Activated naive CD8-positive, alpha-beta T cell treated with anti-CD3 and anti-CD28 coated beads for 36 hours (primary cell): ENCODE results near the gene NMNAT1. TPM values are rescaled to one million over a fixed set of nuclear protein-coding genes. Genes with fewer than 3 reads are reported as not detected.
"Not testable (repeated sequence)": the region's sequence is repeated elsewhere in the genome, so short reads cannot be mapped to it uniquely, and the experiment has no call there.

ENCODE experiments used
- DNase-seq: peaks from one replicate; pipeline ENCODE4 v3.0.0; 2021
- H3K27ac Mint-ChIP-seq: one replicate; pipeline ENCODE4 v1.8.0; 2022; ENCODE audit warnings: mild to moderate bottlenecking, moderate library complexity, mixed read lengths
- H3K27me3 Mint-ChIP-seq: one replicate; pipeline ENCODE4 v1.8.0; 2022; ENCODE audit warnings: mild to moderate bottlenecking, mixed read lengths
- H3K36me3 Mint-ChIP-seq: one replicate; pipeline ENCODE4 v1.8.0; 2021; ENCODE audit warnings: mild to moderate bottlenecking, mixed read lengths
- H3K4me1 Mint-ChIP-seq: one replicate; pipeline ENCODE4 v1.8.0; 2021; ENCODE audit warnings: mixed read lengths
- H3K4me3 Mint-ChIP-seq: one replicate; pipeline ENCODE4 v1.8.0; 2022; ENCODE audit warnings: mild to moderate bottlenecking, moderate library complexity, mixed read lengths
- H3K9me3 Mint-ChIP-seq: one replicate; pipeline ENCODE4 v1.8.0; 2022; ENCODE audit warnings: mixed read lengths
- total RNA-seq, 2 experiments: library from RNA; stranded (reverse); gene quantifications; one replicate each; pipeline ENCODE4 v1.2.3, GENCODE V29; 2021

Gene NMNAT1
- total RNA-seq, 2 experiments from 2014 or later = 7.9 to 9.4 TPM

DNA sequence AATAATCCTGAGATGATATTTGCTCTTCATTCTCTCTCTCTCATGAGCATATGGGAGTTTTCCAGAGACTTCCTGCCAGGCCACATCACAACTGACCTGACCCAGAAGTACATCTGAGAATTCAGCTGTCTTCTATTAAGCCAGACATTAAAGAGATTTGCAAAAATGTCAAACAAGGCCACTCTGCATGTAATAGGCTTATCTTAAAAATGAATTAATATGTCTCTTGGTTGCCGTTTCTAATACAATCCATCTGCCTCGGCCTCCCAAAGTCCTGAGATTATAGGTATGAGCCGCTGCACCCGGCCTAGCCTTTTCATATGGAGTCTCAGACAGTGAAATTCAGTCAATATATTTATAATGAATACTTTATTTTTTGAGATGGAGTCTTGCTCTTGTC lies 78.7 kb downstream of the NMNAT1 start:
- not testable (repeated sequence) for H3K36me3 Mint-ChIP-seq, H3K27ac Mint-ChIP-seq, H3K4me3 Mint-ChIP-seq, H3K27me3 Mint-ChIP-seq, H3K4me1 Mint-ChIP-seq, H3K9me3 Mint-ChIP-seq, DNase-seq

DNA sequence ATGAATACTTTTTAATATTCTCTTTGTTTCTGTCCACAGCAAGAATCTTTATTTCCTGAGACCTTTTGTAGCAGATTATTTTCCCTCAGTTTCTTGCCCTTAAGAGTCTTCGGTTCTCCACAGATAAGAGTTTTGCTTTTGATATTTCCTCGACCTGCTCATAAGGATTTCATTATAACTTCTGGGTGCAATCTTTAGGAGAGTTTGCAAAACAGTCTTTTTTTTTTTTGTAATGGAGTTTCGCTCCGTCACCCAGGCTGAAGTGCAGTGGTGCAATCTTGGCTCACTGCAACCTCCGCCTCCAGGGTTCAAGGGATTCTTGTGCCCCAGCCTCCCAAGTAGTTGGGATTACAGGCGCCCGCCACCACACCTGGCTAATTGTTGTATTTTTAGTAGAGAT lies 79.4 kb downstream of the NMNAT1 start:
- no peaks in the 10 kb centered on the region for H3K27me3 Mint-ChIP-seq
- no peak overlapping the region for H3K27ac Mint-ChIP-seq
- no peak for DNase-seq
- H3K36me3 Mint-ChIP-seq = no peaks in the 10 kb centered on the region
- H3K9me3 Mint-ChIP-seq = no peaks in the 10 kb centered on the region
- no peak overlapping the region for H3K4me3 Mint-ChIP-seq
- H3K4me1 Mint-ChIP-seq = peaks cover 2% of the 10 kb centered on the region

DNA sequence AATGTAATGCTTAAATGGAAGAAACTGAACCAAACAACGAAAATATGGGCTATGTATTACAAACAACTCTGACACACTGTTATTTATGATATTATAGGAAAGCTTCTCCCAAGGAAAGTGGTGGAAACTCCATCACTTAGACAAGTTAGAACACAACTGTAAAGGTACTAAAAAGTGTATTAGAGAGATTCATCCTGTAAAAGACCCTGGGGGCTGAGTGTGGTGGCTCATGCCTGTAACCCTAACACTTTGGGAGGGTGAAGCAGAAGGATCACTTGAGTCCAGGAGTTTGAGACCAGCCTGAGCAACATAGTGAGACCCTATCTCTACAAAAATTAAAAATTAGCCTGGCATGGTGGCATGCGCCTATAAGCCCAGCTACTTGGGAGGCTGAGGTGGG lies 82.1 kb downstream of the NMNAT1 start:
- no peak overlapping the region for H3K27ac Mint-ChIP-seq
- H3K36me3 Mint-ChIP-seq = no peaks in the 10 kb centered on the region
- no peaks in the 10 kb centered on the region for H3K27me3 Mint-ChIP-seq
- H3K4me1 Mint-ChIP-seq = no peaks in the 10 kb centered on the region
- H3K9me3 Mint-ChIP-seq = no peaks in the 10 kb centered on the region
- no peak for DNase-seq
- no peak overlapping the region for H3K4me3 Mint-ChIP-seq

DNA sequence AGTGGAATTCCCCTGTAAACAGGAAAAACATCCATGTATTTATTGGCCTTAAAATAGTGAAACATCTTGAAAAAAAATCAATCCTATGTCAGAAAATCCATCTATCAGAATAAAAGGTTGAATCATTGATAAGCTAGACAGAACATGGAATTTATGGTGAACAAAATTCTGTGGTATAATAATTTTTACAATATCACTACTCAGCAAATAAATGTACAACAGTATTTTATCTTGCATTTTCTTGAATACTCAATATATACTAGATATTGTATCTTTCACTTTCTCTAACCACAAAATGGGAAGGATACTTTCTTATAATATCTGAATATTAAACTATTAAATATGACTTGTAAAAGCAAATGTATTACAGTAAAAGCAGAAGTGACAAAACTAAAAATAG lies 83.8 kb downstream of the NMNAT1 start:
- H3K27me3 Mint-ChIP-seq = no peaks in the 10 kb centered on the region
- DNase-seq = no peak
- no peaks in the 10 kb centered on the region for H3K9me3 Mint-ChIP-seq
- peaks cover under 1% of the 10 kb centered on the region for H3K4me1 Mint-ChIP-seq
- no peak overlapping the region for H3K4me3 Mint-ChIP-seq
- H3K36me3 Mint-ChIP-seq = no peaks in the 10 kb centered on the region
- H3K27ac Mint-ChIP-seq = no peak overlapping the region

DNA sequence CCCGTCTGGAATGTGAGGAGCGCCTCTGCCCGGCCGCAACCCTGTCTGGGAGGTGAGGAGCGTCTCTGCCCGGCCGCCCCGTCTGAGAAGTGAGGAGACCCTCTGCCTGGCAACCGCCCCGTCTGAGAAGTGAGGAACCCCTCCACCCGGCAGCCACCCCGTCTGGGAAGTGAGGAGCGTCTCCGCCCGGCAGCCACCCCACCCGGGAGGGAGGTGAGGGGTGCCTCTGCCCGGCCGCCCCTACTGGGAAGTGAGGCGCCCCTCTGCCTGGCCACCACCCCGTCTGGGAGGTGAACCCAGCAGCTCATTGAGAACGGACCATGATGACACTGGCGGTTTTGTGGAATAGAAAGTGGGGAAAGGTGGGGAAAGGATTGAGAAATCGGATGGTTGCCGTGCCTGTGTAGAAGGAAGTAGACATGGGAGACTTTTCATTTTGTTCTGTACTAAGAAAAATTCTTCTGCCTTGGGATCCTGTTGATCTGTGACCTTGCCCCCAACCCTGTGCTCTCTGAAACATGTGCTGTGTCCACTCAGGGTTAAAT lies 85.8 kb downstream of the NMNAT1 start:
- not testable (repeated sequence) for H3K4me1 Mint-ChIP-seq, H3K36me3 Mint-ChIP-seq, H3K27me3 Mint-ChIP-seq, H3K27ac Mint-ChIP-seq, H3K4me3 Mint-ChIP-seq, DNase-seq, H3K9me3 Mint-ChIP-seq

DNA sequence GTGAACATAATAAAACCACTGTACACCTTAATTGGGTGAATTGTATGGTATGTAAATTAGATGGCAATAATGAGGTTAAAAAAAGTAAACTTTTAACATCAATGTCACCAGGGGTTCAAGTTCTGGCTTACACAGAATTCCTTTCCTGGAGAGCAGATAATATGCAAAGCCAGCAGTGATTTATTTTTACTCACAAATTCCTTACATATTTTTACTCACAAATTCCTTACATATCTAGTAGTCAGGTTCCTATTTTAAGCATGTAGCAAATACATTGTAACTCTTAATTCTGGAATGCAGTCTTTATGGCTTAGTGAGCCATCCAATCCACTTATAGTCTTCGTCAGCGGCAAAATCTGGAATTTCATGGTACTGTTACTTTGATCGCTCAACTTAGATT lies 88.2 kb downstream of the NMNAT1 start:
- H3K27me3 Mint-ChIP-seq = no peaks in the 10 kb centered on the region
- peaks cover 19% of the 10 kb centered on the region for H3K4me1 Mint-ChIP-seq
- no peak overlapping the region for H3K27ac Mint-ChIP-seq
- H3K4me3 Mint-ChIP-seq = no peak overlapping the region
- H3K36me3 Mint-ChIP-seq = peaks cover 5% of the 10 kb centered on the region
- DNase-seq = no peak
- H3K9me3 Mint-ChIP-seq = no peaks in the 10 kb centered on the region

DNA sequence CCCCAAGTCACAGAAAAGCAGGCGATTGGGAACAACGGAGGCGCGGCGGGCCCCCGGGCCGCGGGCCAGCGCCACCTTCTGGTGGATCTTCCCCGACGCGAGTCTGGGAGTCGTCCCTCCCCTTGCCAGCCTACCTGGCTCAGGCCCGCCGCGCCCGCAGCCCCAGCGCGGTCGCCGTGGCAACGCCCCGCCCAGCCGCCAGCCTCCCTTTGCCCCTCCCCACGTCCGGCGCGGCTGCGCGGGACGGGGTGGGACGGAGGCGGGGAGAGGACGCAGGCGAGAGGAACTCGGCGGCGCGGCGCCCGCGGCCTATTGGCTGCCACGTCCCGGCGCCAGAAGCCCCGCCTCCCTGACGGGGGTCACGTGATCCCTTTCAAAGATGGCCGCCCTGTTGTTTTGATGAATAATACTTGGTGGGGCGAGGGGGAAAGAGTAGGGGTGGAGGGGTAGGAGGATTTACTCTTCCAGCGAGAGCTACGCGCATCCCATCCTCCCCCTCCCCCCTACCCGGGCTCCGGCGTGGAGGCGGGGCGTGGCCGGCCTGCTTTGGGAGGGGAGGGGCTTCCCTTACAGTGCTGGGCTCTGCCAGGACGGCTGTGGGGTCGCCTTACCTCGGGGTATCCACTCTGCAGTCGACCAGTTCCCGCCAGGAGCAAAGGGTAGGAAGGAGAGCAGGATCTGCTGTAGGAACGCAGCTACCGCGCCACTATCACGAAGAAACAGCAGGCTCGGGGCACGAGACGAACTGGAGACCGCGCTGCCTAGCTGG lies 89.5 kb downstream of the NMNAT1 start, which contains the start of gene UBE4B:
TSS of gene UBE4B (plus strand) at position 369 of the 769 bp plus-strand sequence. CDS start 713 bp downstream, outside the sequence.
- Mint-ChIP-seq H3K9me3 (no peaks in the 10 kb centered on the region), H3K27me3 (no peaks in the 10 kb centered on the region), H3K36me3 (peaks cover 5% of the 10 kb centered on the region), H3K27ac (peak within 1 kb of the TSS; percentile 93), H3K4me1 (peaks cover 19% of the 10 kb centered on the region), H3K4me3 (peak within 1 kb of the TSS; percentile 90)
- DNase-seq = peak; percentile 100

DNA sequence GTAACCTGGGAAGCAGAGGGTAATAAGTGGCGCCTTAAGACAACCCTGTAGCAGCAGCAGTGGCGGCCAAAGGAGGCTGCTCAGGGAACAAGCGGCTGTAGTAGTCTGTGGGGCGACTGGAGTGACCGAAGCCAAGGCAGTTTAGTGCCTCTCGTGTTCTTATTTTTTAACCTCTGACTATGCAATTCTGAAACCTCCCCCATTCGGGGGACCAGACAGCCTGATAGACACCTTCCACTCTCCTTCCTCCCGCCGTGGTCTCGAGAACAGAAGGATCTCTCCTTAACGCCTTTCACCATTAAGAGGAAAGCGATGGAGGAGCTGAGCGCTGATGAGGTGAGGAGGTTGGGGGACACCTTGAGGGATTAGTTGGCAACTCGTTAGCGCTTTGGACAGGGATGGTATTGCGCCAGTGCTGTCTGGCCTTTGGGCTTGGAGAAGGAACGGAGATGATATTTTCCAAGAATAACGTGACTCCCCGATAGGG lies 90.1 kb downstream of the NMNAT1 start:
- Mint-ChIP-seq H3K36me3 (peaks cover 5% of the 10 kb centered on the region), H3K27me3 (no peaks in the 10 kb centered on the region), H3K9me3 (no peaks in the 10 kb centered on the region), H3K4me1 (peaks cover 19% of the 10 kb centered on the region), H3K27ac (peak overlapping the region; percentile 93), H3K4me3 (peak overlapping the region; percentile 90)
- DNase-seq = no peak

Other genes starting within 250 kb of the NMNAT1 start
- 10 to 100 TPM; 30.4 to 31.0 TPM for gene CLSTN1, start 119.5 kb upstream of the NMNAT1 start, total RNA-seq
- 1 to 10 TPM; 8.0 to 8.6 TPM for gene CTNNBIP1, start 33.2 kb upstream of the NMNAT1 start, total RNA-seq
- 10 to 100 TPM; 30.9 to 31.4 TPM for gene LZIC, start 84 bp upstream of the NMNAT1 start, total RNA-seq
- gene RBP7, start 53.8 kb downstream of the NMNAT1 start, total RNA-seq = not detected
- gene UBE4B, start 89.5 kb downstream of the NMNAT1 start, total RNA-seq = 10 to 100 TPM; 32.9 to 35.9 TPM